Muscle layer of colon (tissue), 2 donors: Measurements from ENCODE around the gene PRDM2.

Experiments
- H3K27ac ChIP-seq: one replicate; pipeline ENCODE4 v1.7.0; 2013; ENCODE audit warnings: low read depth, mild to moderate bottlenecking, low read length, moderate library complexity
- H3K27me3 ChIP-seq, 2 donors: one replicate each; pipeline ENCODE4 v1.7.0; 2013; ENCODE audit warnings: low read length in 2 of 2, mild to moderate bottlenecking in 2 of 2; ENCODE audit not compliant: insufficient read depth in 2 of 2, control insufficient read depth in 1 of 2
- H3K36me3 ChIP-seq: one replicate; pipeline ENCODE4 v1.7.0; 2013; ENCODE audit warnings: mild to moderate bottlenecking, low read length; ENCODE audit not compliant: insufficient read depth
- H3K4me1 ChIP-seq: one replicate; pipeline ENCODE4 v1.7.0; 2013; ENCODE audit warnings: mild to moderate bottlenecking, low read length; ENCODE audit not compliant: insufficient read depth
- H3K4me3 ChIP-seq, 2 donors: one replicate each; pipeline ENCODE4 v1.7.0; 2013; ENCODE audit warnings: low read length in 2 of 2, low read depth in 1 of 2, mild to moderate bottlenecking in 1 of 2, moderate library complexity in 1 of 2
- H3K9ac ChIP-seq: one replicate; pipeline ENCODE4 v1.7.0; 2013; ENCODE audit warnings: low read length
- H3K9me3 ChIP-seq: one replicate; pipeline ENCODE4 v1.7.0; 2013; ENCODE audit warnings: mild to moderate bottlenecking, low read length
- donor health status: abdominal sarcoma.
- donor health status: Adenocarcinoma of cecum.

The PRDM2 gene

GRCh38 chr1:13869172-13869797, 169.3 kb downstream of the PRDM2 start:
- Histone ChIP-seq H3K4me3 (no peak overlapping the region), H3K4me1 (no peaks in the 10 kb centered on the region), H3K9me3 (no peaks in the 10 kb centered on the region), H3K9ac (no peak overlapping the region), H3K36me3 (no peaks in the 10 kb centered on the region), H3K27ac (no peak overlapping the region), H3K27me3 (no peaks in the 10 kb centered on the region)

- Histone ChIP-seq H3K36me3 (no peaks in the 10 kb centered on the region), H3K4me1 (no peaks in the 10 kb centered on the region), H3K4me3 (no peak overlapping the region), H3K9me3 (no peaks in the 10 kb centered on the region), H3K27me3 (no peaks in the 10 kb centered on the region), H3K9ac (no peak overlapping the region), H3K27ac (no peak overlapping the region)
Measured at GRCh38 chr1:13871413-13871812, 171.4 kb downstream of the PRDM2 start.

GRCh38 chr1:13871886-13872285, 171.9 kb downstream of the PRDM2 start:
- Histone ChIP-seq H3K36me3 (no peaks in the 10 kb centered on the region), H3K4me1 (no peaks in the 10 kb centered on the region), H3K9ac (no peak overlapping the region), H3K27me3 (no peaks in the 10 kb centered on the region), H3K4me3 (no peak overlapping the region), H3K27ac (no peak overlapping the region), H3K9me3 (no peaks in the 10 kb centered on the region)

- no peak overlapping the region for H3K27ac ChIP-seq
- H3K9me3 ChIP-seq, result no peaks in the 10 kb centered on the region
- H3K36me3 ChIP-seq, result no peaks in the 10 kb centered on the region
- no peak overlapping the region for H3K9ac ChIP-seq
- H3K27me3 ChIP-seq, result no peaks in the 10 kb centered on the region
- no peaks in the 10 kb centered on the region for H3K4me1 ChIP-seq
- no peak overlapping the region for H3K4me3 ChIP-seq
Measured at GRCh38 chr1:13873032-13873431, 173.0 kb downstream of the PRDM2 start.
